ENCODE results near the gene PXDN.
"Not testable (repeated sequence)": the region's sequence is repeated elsewhere in the genome, so short reads cannot be mapped to it uniquely, and the experiment has no call there.

The PXDN gene

GRCh38 chr2:1777156-1777555 lies 32.8 kb upstream of the PXDN start:
- DNase-seq (ENCODE audit: low read depth): no peak

DNA sequence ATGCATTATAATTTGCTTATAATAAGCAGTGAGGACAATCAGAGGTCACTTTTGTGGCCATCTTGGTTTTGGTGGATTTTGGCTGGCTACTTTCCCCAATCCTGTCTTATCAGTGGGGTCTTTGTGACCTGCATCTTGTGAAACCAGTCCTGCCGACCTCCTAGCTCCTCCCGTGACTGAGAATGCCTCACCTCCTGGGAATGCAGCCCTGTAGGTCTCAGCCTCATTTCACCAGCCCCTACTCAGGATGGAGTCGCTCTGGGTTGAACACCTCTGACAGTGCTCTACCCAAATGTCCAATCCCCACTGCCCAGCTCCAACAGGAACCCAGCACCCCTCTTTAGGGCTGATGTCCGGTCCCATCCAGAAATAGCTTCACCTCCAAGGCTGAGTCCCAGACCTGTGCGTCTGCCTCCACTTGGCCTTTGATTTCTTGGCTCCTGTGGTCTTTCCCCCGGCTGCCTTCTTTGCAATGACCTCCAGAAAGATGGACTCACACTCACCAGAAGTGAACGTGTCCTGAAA lies 31.3 kb upstream of the PXDN start:
- no peak for DNase-seq (ENCODE audit: low read depth)

GRCh38 chr2:1774929-1775328 lies 30.6 kb upstream of the PXDN start:
- DNase-seq (ENCODE audit: low read depth): no peak

GRCh38 chr2:1773883-1774282 lies 29.6 kb upstream of the PXDN start:
- no peak for DNase-seq (ENCODE audit: low read depth)

DNA sequence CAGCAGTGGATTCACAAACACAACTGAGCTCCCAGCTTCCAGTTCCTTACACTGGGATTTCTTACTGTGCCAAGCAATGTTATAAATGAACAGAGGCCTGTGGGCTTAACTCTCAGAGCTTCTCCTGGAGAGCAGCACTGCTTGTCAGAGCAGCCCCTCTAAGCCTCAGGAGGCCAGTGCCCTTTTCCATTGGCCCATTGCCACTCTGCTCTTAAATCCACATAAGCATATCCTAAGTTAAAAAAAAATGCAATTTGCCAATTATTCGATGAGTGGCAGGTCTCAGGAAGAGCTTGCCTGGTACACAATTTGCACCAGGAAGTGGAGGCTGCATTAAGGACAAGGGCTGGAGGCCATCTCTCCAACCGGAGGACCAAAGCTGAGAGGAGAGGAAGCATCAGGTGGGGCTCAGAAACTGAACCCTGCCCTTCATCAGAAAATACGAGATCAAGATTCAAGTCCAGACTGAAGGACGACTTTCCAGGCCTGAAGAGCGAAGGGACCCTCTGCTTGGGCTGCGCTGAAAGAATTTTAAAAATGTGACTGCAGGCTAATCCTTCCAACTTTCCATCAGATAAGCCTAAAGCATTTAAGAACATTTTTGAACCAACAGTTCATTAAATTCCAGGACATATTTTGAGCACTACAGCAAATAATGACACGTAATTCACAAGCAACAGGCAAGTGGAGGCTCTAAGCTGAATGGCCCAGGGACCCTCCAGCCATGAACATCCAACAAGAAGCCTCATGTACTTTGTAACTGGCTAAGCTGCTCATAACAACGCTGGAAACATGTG lies 28.4 kb upstream of the PXDN start:
- no peak for DNase-seq (ENCODE audit: low read depth)

GRCh38 chr2:1771626-1772280 lies 27.4 kb upstream of the PXDN start:
- no peak for DNase-seq (ENCODE audit: low read depth)

DNA sequence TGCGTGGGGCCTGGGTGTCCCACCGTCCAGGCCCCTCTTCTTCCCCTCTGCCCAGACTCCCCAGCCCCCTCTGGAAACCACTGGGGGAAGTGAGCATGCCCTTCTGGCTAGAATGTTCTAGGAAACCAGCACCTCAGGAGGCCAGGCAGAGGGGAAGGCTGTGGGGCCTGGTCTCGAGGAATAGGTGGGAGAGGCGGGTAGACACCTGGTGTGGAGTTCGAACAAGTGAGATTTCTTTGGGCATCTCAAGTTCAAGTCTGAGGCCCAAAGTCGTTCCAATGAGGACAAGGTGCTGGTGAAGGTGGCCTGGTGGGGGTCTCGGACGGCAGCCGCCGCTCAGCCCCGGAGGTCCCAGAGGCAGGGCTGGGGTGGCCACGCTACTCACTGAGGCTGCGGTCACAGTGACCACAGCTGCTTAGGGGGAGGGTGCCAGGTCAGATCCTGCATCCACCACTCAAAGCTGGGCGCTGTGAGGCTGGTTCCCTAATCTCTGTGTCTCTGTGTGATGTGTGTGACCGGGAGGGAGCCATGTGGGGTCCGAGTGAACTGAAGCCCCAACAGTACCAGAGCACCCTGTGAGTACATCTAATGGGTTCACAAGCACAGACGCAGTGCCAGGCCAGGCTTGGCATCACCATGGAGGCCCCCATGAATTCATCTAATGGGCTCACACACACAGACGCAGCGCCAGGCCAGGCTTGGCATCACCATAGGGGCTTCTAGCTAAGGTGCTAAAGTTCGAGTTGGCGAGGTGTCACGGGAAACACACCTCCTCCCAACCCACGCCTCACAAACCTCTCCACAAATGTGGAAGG lies 26.5 kb upstream of the PXDN start:
- no peak for DNase-seq (ENCODE audit: low read depth)

DNA sequence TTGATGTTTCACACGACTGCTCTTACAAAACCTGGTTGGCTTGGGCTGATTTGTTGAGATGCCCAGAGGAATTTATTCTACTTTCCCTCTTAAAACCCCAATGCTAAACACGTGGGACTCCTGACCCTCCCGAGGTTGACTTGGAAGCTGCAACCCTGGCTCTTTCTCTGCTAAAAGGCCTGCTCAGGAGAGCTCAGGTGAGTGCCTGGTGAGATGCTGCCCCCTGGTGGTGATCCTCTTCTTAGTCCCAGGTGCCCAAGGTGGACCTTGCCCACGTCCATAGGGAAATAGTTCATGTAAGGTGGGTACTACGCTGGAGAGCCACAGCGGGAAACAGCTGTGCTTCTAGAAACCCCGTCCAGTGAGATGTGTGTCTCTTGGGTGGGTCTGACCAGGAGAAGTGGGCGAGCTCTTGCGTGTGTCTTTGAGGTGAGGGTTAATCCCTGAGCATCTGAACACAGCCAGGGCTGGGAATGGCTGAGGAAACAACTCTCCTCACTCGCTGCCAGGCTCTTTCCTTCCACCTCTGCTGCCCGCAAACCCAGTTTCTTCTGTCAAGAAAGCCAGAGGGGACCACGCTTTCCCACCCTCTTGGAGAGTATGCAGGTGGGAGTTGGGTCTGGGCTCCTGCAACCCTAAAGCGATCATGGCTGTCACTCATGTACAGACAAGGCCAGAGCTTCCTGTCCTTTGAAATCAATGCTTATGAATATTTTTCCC lies 25.5 kb upstream of the PXDN start:
- no peak for DNase-seq (ENCODE audit: low read depth)

- no peak for DNase-seq (ENCODE audit: low read depth)
Measured at GRCh38 chr2:1767939-1768691, 23.8 kb upstream of the PXDN start.

DNA sequence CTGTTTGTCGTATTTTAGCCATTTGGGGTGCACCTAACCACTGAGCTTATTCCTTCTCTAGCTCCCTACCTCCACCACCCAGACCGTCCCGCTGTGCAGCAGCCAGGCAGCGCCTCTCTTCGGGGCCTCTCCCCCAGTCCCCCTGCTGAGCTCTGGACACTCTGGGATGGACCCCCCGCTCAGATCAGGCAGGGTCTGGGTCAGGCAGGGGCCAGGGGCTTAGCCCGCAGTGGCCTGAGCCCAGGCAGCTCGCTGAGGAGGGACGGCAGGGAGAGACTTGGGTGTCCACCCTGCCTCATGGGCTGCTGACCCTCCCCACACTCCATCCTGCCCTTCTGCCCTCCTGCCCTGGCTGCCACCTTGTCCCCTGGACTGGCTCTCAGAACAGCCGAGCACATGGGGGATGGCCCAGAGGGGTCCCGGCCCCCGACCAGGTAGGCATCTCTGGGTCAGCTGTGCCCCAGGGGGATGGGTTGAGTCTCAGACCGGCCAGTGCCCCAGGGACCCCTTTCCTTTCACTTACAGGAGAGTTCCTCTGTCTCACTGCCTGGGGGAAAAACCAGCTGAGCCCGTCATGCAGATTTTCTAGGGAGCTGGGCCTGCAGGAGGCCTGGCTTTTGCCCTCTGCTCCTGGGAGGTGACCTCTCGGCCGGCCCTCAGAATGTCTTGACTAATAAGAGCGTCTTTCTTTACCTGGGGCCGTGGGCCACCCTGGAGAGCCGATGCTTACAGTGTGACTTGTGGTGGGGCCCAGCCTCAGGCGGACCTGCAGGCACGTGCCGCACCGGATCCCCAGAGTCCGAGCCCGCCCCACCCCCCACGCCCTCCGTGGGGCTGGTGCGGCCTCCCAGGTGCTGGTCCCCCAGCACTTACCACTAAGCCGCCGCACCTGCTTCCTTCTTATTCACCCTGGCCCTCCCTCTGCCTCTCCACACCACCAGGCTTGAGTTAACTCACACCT lies 22.8 kb upstream of the PXDN start:
- DNase-seq (ENCODE audit: low read depth): no peak

DNA sequence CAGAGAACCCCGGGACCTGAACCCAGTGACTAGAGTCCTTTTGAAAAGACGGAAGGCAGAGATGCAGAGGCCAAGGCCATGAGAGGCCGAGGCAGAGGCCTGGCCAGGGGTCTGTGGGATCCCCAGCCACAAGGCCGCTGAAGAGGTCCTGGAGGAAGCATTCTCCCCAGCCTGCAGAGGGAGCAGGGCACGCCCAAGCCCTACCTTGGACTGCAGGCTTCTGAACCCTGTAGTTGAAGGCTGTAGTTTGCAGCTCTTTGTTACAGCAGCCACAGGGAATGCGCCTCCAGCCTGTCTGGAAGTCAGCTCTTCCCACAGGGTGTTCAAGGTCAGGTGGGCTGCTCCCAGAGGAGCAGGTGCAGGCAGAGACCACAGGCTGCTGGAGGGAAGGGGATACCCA lies 22.1 kb upstream of the PXDN start:
- no peak for DNase-seq (ENCODE audit: low read depth)

DNA sequence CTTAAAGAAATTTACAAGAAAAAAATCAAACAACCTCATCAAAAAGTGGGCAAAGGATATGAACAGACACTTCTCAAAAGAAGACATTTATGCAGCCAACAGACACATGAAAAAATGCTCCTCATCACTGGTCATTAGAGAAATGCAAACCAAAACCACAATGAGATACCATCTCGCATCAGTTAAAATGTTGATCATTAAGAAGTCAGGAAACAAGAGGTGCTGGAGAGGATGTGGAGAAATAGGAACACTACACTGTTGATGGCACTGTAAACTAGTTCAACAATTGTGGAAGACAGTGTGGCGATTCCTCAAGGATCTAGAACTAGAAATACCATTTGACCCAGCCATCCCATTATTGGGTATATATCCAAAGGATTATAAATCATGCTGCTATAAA lies 20.9 kb upstream of the PXDN start:
- DNase-seq (ENCODE audit: low read depth): not testable (repeated sequence)

- DNase-seq (ENCODE audit: low read depth): no peak
Measured at GRCh38 chr2:1759611-1759930, 15.3 kb upstream of the PXDN start.

- DNase-seq (ENCODE audit: low read depth): no peak
Measured at GRCh38 chr2:1758774-1759610, 14.7 kb upstream of the PXDN start.

DNA sequence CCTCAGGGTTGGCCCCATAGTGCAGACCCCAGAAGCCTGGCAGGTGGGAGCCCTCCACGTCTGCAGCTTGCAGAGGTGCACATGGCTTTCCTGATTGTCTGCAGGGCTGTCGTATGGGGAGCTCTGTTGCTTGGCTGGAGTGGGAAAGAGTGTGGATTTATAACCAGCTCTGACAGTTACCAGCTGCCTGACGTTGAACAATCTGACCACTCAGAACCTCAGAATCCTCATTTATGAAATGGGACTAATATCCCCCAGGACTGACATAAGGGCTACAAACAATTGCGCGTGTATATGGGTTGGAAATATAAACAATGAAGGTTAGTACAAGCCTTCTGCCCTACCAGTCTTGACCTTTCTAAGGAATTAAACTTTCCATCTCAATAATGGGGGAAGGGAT lies 13.9 kb upstream of the PXDN start:
- no peak for DNase-seq (ENCODE audit: low read depth)

DNA sequence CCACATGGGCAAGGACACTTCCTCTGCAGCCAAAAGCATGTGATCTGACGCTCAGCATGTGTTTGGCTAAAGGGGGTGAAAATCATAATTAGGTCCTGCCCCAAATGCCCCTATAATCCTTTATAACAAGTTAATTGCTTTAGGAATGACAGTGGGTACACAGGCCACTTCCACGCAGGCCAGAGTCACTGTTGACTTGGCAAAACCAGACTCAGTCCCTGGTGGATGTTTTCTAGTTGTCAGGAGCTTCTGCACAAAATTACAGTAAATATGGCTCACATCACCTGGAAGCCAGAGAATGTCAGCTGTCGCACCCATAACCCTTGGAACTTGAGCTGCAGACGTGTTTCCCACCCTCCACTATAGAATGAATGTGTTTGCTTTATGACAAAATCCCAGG lies 13.3 kb upstream of the PXDN start:
- DNase-seq (ENCODE audit: low read depth): no peak

- not testable (repeated sequence) for DNase-seq (ENCODE audit: low read depth)
Measured at GRCh38 chr2:1757146-1757545, 12.8 kb upstream of the PXDN start.

DNA sequence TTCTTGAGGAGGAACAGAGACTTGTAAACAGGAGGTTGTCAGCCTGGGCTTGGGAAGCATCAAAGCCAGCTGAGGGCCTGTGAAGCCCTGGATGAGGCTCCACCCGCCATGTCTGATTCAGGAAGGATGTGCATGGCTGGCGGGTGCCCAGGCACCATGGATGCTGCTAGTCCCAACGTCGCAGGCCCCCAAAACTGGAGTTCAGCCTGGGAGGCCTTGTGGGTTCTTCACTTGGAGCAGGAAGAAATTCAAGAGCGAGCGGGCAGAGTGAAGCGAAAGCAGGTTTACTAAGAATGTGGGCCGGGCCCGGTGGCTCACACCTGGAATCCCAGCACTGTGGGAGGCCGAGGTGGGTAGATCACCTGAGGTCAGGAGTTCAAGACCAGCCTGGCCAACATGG lies 12.1 kb upstream of the PXDN start:
- DNase-seq (ENCODE audit: low read depth): no peak

- no peak for DNase-seq (ENCODE audit: low read depth)
Measured at GRCh38 chr2:1755436-1756191, 11.3 kb upstream of the PXDN start.

All from HS-27A (cell line).